H9 (cell line): ENCODE data around the gene ECSIT. TPM values are rescaled to one million over a fixed set of nuclear protein-coding genes. Genes with fewer than 3 reads are reported as not detected.

ENCODE experiments used
- DNase-seq: peaks from one replicate; pipeline ENCODE4 v3.0.0-alpha.2; 2017
- H2AFZ ChIP-seq: one replicate; pipeline ENCODE4 v1.6.1; 2013; ENCODE audit warnings: mild to moderate bottlenecking, low read length, control low read depth, moderate library complexity
- H2AK5ac ChIP-seq: 2 replicates; pipeline ENCODE4 v1.6.1; 2013; ENCODE audit warnings: low read length, control low read depth, mixed read lengths; ENCODE audit not compliant: insufficient read length
- H2BK120ac ChIP-seq: one replicate; pipeline ENCODE4 v1.6.1; 2013; ENCODE audit warnings: low read depth, mild to moderate bottlenecking, low read length, control low read depth, inconsistent platforms; ENCODE audit not compliant: poor library complexity, severe bottlenecking
- H2BK12ac ChIP-seq: 2 replicates; pipeline ENCODE4 v1.6.1; 2013; ENCODE audit warnings: low read length, control low read depth, mixed read lengths, low read depth; ENCODE audit not compliant: insufficient read length
- H2BK15ac ChIP-seq: 2 replicates; pipeline ENCODE4 v1.6.1; 2013; ENCODE audit warnings: low read depth, low read length, control low read depth
- H2BK20ac ChIP-seq: one replicate; pipeline ENCODE4 v1.6.1; 2013; ENCODE audit warnings: low read depth, mild to moderate bottlenecking, low read length, control low read depth, inconsistent platforms; ENCODE audit not compliant: poor library complexity, severe bottlenecking
- H2BK5ac ChIP-seq: 2 replicates; pipeline ENCODE4 v1.6.1; 2013; ENCODE audit warnings: low read length, control low read depth, mixed read lengths; ENCODE audit not compliant: insufficient read length
- H3K14ac ChIP-seq: 2 replicates; pipeline ENCODE4 v1.6.1; 2013; ENCODE audit warnings: low read length, control low read depth; ENCODE audit not compliant: insufficient read depth
- H3K18ac ChIP-seq: 2 replicates; pipeline ENCODE4 v1.6.1; 2013; ENCODE audit warnings: low read depth, mild to moderate bottlenecking, mixed read lengths, low read length, control low read depth; ENCODE audit not compliant: insufficient read length
- H3K23ac ChIP-seq: 2 replicates; pipeline ENCODE4 v1.6.1; 2013; ENCODE audit warnings: low read length, control low read depth, mixed read lengths, low read depth; ENCODE audit not compliant: insufficient read length
- H3K23me2 ChIP-seq: 2 replicates; pipeline ENCODE4 v1.6.1; 2013; ENCODE audit warnings: low read depth, mild to moderate bottlenecking, mixed read lengths, low read length, control low read depth; ENCODE audit not compliant: insufficient read length, poor library complexity, severe bottlenecking
- H3K27ac ChIP-seq: 2 replicates; pipeline ENCODE4 v1.5.1; 2013; ENCODE audit warnings: low read length, control low read depth, mixed read lengths, low read depth; ENCODE audit not compliant: insufficient read length
- H3K27me3 ChIP-seq: 2 replicates; pipeline ENCODE4 v1.6.1; 2013; ENCODE audit warnings: low read length, control low read depth, inconsistent platforms; ENCODE audit not compliant: insufficient read depth
- H3K4ac ChIP-seq: 2 replicates; pipeline ENCODE4 v1.6.1; 2013; ENCODE audit warnings: low read depth, mild to moderate bottlenecking, control low read depth, inconsistent platforms, low read length, moderate library complexity
- H3K4me1 ChIP-seq: 2 replicates; pipeline ENCODE4 v1.6.1; 2013; ENCODE audit warnings: low read length, control low read depth, inconsistent platforms; ENCODE audit not compliant: insufficient read depth
- H3K4me2 ChIP-seq: 2 replicates; pipeline ENCODE4 v1.6.1; 2013; ENCODE audit warnings: low read length, control low read depth, mixed read lengths; ENCODE audit not compliant: insufficient read length, insufficient read depth
- H3K56ac ChIP-seq: 2 replicates; pipeline ENCODE4 v1.6.1; 2013; ENCODE audit warnings: low read depth, mild to moderate bottlenecking, mixed read lengths, low read length, control low read depth; ENCODE audit not compliant: insufficient read length
- H3K79me1 ChIP-seq: 2 replicates; pipeline ENCODE4 v1.6.1; 2013; ENCODE audit warnings: low read depth, mild to moderate bottlenecking, moderate library complexity, low read length, control low read depth, inconsistent platforms; ENCODE audit not compliant: insufficient read depth, poor library complexity, severe bottlenecking
- H3K79me2 ChIP-seq: 2 replicates; pipeline ENCODE4 v1.6.1; 2013; ENCODE audit warnings: low read length, control low read depth, inconsistent platforms; ENCODE audit not compliant: insufficient read depth
- H3K9ac ChIP-seq: 2 replicates; pipeline ENCODE4 v1.6.1; 2013; ENCODE audit warnings: low read length, control low read depth, mixed read lengths; ENCODE audit not compliant: insufficient read length; ENCODE audit errors: extremely low read depth
- H3K9me3 ChIP-seq: one replicate; pipeline ENCODE4 v1.6.1; 2013; ENCODE audit warnings: low read depth, low read length, inconsistent platforms; ENCODE audit not compliant: control insufficient read depth
- H3T11ph ChIP-seq: one replicate; pipeline ENCODE4 v1.6.1; 2013; ENCODE audit warnings: mild to moderate bottlenecking, low read length, control low read depth, inconsistent platforms
- H4K20me1 ChIP-seq: one replicate; pipeline ENCODE4 v1.6.1; 2013; ENCODE audit not compliant: control insufficient read depth, insufficient read length, insufficient read depth
- H4K5ac ChIP-seq: 2 replicates; pipeline ENCODE4 v1.6.1; 2013; ENCODE audit warnings: low read depth, mild to moderate bottlenecking, mixed read lengths, low read length, control low read depth; ENCODE audit not compliant: insufficient read length
- H4K8ac ChIP-seq: replicated peaks from 2 replicates; pipeline ENCODE4 v1.6.1; 2013; ENCODE audit warnings: low read length, control low read depth, mixed read lengths, low read depth; ENCODE audit not compliant: insufficient read length
- H4K91ac ChIP-seq: 2 replicates; pipeline ENCODE4 v1.6.1; 2013; ENCODE audit warnings: low read depth, mild to moderate bottlenecking, moderate library complexity, mixed read lengths, low read length, control low read depth; ENCODE audit not compliant: insufficient read length
- H3K27ac Mint-ChIP-seq, 3 experiments: 2 replicates in 2 of 3; 3 replicates in 1 of 3; pipeline ENCODE4 v1.8.0; 2020 to 2021; ENCODE audit warnings: mixed read lengths in 3 of 3, mild to moderate bottlenecking in 1 of 3, moderate library complexity in 1 of 3
- H3K27me3 Mint-ChIP-seq: 2 replicates; pipeline ENCODE4 v1.8.0; 2021; ENCODE audit warnings: low read depth, mild to moderate bottlenecking, moderate library complexity, mixed read lengths
- H3K36me3 Mint-ChIP-seq, 3 experiments: 2 replicates in 2 of 3; 3 replicates in 1 of 3; pipeline ENCODE4 v1.8.0; 2020 to 2021; ENCODE audit warnings: low read depth in 3 of 3, mixed read lengths in 3 of 3; ENCODE audit not compliant: insufficient read depth in 1 of 3
- H3K4me1 Mint-ChIP-seq, 2 experiments: 2 replicates each; pipeline ENCODE4 v1.8.0; 2020; ENCODE audit warnings: mixed read lengths in 2 of 2
- H3K4me3 Mint-ChIP-seq, 2 experiments: 2 replicates in 1 of 2; 3 replicates in 1 of 2; pipeline ENCODE4 v1.8.0; 2020 to 2021; ENCODE audit warnings: mild to moderate bottlenecking in 2 of 2, mixed read lengths in 2 of 2, moderate library complexity in 1 of 2
- H3K9me3 Mint-ChIP-seq, 2 experiments: 2 replicates in 1 of 2; 3 replicates in 1 of 2; pipeline ENCODE4 v1.8.0; 2020; ENCODE audit warnings: mild to moderate bottlenecking in 2 of 2, mixed read lengths in 2 of 2, moderate library complexity in 1 of 2
- CTCF ChIP-seq: fragments of 200-600 bp; sonication (generic); conservative IDR thresholded peaks from 3 replicates; pipeline ENCODE4 v1.8.0; 2021; ENCODE audit warnings: antibody characterized with exemption, mild to moderate bottlenecking
- WGBS: extraction: QIAGEN DNeasy Blood & Tissue Kit; methylation state at CpG from one replicate; pipeline ENCODE4 v1.1.7; 2013; ENCODE audit warnings: missing lambda C conversion rate, low lambda C conversion rate, mixed read lengths; ENCODE audit not compliant: insufficient read length; ENCODE audit errors: extremely low coverage; 5-methylcytosine and 5-hydroxymethylcytosine counted together
- total RNA-seq: library from RNA; stranded (reverse); gene quantifications from 2 replicates; pipeline ENCODE4 v1.2.1, GENCODE V29; 2021

The ECSIT gene
- total RNA-seq, 1 experiment from 2014 or later, result 42.4 TPM

GRCh38 chr19:11534948-11535347 lies 6.0 kb upstream of the ECSIT start:
- H3K27me3 ChIP-seq, result no peaks in the 10 kb centered on the region
- no peak overlapping the region for H2BK5ac ChIP-seq
- no peak overlapping the region for H2BK120ac ChIP-seq
- Mint-ChIP-seq H3K27me3 (peaks cover 20% of the 10 kb centered on the region), H3K4me1 (peaks cover 10 to 21% of the 10 kb centered on the region in 2 experiments), H3K36me3 (no peaks in the 10 kb centered on the region), H3K9me3 (no peaks in the 10 kb centered on the region; a peak in 1 of 5 replicates), H3K27ac (no peak overlapping the region; a peak in 1 of 7 replicates), H3K4me3 (peak overlapping the region in 1 of 2 experiments; percentile 3; a peak in 1 of 5 replicates)
- no peak overlapping the region for H2AFZ ChIP-seq
- no peak overlapping the region for H3K9ac ChIP-seq
- no peak overlapping the region for H3K18ac ChIP-seq
- TF ChIP-seq CTCF, result no peak
- H4K20me1 ChIP-seq, result no peaks in the 10 kb centered on the region
- no peak overlapping the region for H3K4ac ChIP-seq
- no peak overlapping the region for H3T11ph ChIP-seq
- no peak for DNase-seq
- H3K14ac ChIP-seq, result no peak overlapping the region
- H4K5ac ChIP-seq, result no peak overlapping the region
- H3K79me1 ChIP-seq, result no peaks in the 10 kb centered on the region
- H3K23me2 ChIP-seq, result peaks cover 6% of the 10 kb centered on the region
- no peak overlapping the region for H4K91ac ChIP-seq
- no peak overlapping the region for H3K23ac ChIP-seq
- H3K4me1 ChIP-seq, result no peaks in the 10 kb centered on the region
- no peak overlapping the region for H3K56ac ChIP-seq
- no peak overlapping the region for H2BK20ac ChIP-seq
- no peak overlapping the region for H2BK15ac ChIP-seq
- H3K9me3 ChIP-seq, result no peaks in the 10 kb centered on the region
- no CpG with 5 or more reads among the region's 5 CpGs for WGBS
- no peaks in the 10 kb centered on the region for H3K79me2 ChIP-seq
- H2BK12ac ChIP-seq, result no peak overlapping the region
- no peak overlapping the region for H3K27ac ChIP-seq
- H4K8ac ChIP-seq, result no peak overlapping the region
- H2AK5ac ChIP-seq, result no peak overlapping the region
- H3K4me2 ChIP-seq, result no peak overlapping the region
